Esophagus muscularis mucosa (tissue), 4 donors: ENCODE data around the gene PPL. TPM values are rescaled to one million over a fixed set of nuclear protein-coding genes. Genes with fewer than 3 reads are reported as not detected.

ENCODE experiments used
- DNase-seq: peaks from one replicate; pipeline ENCODE4 v3.0.0-alpha.2; 2017; ENCODE audit errors: extremely low spot score
- H3K27ac ChIP-seq, 4 donors: fragments of 200-600 bp; sonication (generic); replicated peaks in 1 of 4; 1 replicate in 3 of 4; 2 replicates in 1 of 4; pipeline ENCODE4 v1.5.1; 2016 to 2019; ENCODE audit warnings: mild to moderate bottlenecking in 1 of 4
- H3K27me3 ChIP-seq, 4 donors: fragments of 200-600 bp; sonication (generic); one replicate each; pipeline versions ENCODE4 v1.5.1 to v1.6.0; 2016 to 2019
- H3K36me3 ChIP-seq, 4 donors: fragments of 200-600 bp; sonication (generic); one replicate each; pipeline ENCODE4 v1.5.1; 2016 to 2019
- H3K4me1 ChIP-seq, 4 donors: fragments of 200-600 bp; sonication (generic); one replicate each; pipeline ENCODE4 v1.5.1; 2016 to 2019
- H3K4me3 ChIP-seq, 4 donors: fragments of 200-600 bp; sonication (generic); 1 replicate in 2 of 4; 2 replicates in 2 of 4; pipeline ENCODE4 v1.5.1; 2016 to 2019; ENCODE audit warnings: mild to moderate bottlenecking in 4 of 4, moderate library complexity in 1 of 4
- H3K9me3 ChIP-seq, 4 donors: fragments of 200-600 bp; sonication (generic); 1 replicate in 3 of 4; 2 replicates in 1 of 4; pipeline ENCODE4 v1.5.1; 2016 to 2019
- CTCF ChIP-seq, 3 experiments: fragments of 200-600 bp in 2 of 3; fragments of 450-650 bp in 1 of 3; sonication (generic) in 2 of 3; IDR thresholded peaks; one replicate each; pipeline ENCODE4 v1.5.1; 2017 to 2019; ENCODE audit warnings: antibody characterized with exemption in 3 of 3, mild to moderate bottlenecking in 2 of 3, moderate library complexity in 1 of 3
- EP300 ChIP-seq: sonication (generic); formaldehyde crosslinking; IDR thresholded peaks from one replicate; pipeline ENCODE4 v1.6.1; 2017; ENCODE audit warnings: antibody characterized with exemption
- POLR2A ChIP-seq: fragments of 450-650 bp; IDR thresholded peaks from one replicate; pipeline ENCODE4 v1.6.1; 2017; ENCODE audit warnings: antibody characterized with exemption, moderate library complexity, mild to moderate bottlenecking, low read depth
- POLR2AphosphoS5 ChIP-seq, 2 donors: sonication (generic); formaldehyde crosslinking; IDR thresholded peaks; one replicate each; pipeline ENCODE4 v1.6.1; 2017; ENCODE audit warnings: antibody characterized with exemption in 2 of 2
- WGBS: methylation state at CpG from one replicate; pipeline ENCODE4 v1.1.5; 2018; 5-methylcytosine and 5-hydroxymethylcytosine counted together
- intact Hi-C: fragments of 100-400 bp; cut with DNase I; formaldehyde crosslinking; loops from one replicate; pipeline ENCODE4 v1.15.1; 2023
- total RNA-seq, 4 donors: library from RNA; depleted of rRNA; stranded (reverse); fragments of >200 nt; gene quantifications; one replicate each; pipeline versions ENCODE4 v1.1.0 to v1.2.1, GENCODE V29; 2016

The PPL gene
- total RNA-seq, 4 donors from 2014 or later, result 36.3 to 78.4 (median 57.4) TPM

GRCh38 chr16:4890686-4891085 is 46.3 kb downstream of the PPL start:
- no peaks in the 10 kb centered on the region for H3K9me3 ChIP-seq
- H3K4me3 ChIP-seq, result no peak overlapping the region
- TF ChIP-seq CTCF (IDR thresholded peaks at IDR 0.05) (no peak), EP300 (no peak), POLR2A (no peak), POLR2AphosphoS5 (IDR thresholded peaks at IDR 0.05) (no peak)
- H3K4me1 ChIP-seq, result peaks cover 10 to 19% (median 14%) of the 10 kb centered on the region in 4 donors
- no peaks in the 10 kb centered on the region for H3K27me3 ChIP-seq
- H3K36me3 ChIP-seq, result peaks cover 26 to 94% (median 53%) of the 10 kb centered on the region in 4 donors
- WGBS, result 89% methylated on average over 13 of the region's 16 CpGs
- no peak for DNase-seq
- intact Hi-C loops, result no loop called here
- no peak overlapping the region for H3K27ac ChIP-seq

- no peak overlapping the region for H3K27ac ChIP-seq
- WGBS, result no CpG with 5 or more reads among the region's 11 CpGs
- peaks cover 32 to 94% (median 58%) of the 10 kb centered on the region in 4 donors for H3K36me3 ChIP-seq
- peaks cover 10 to 19% (median 14%) of the 10 kb centered on the region in 4 donors for H3K4me1 ChIP-seq
- intact Hi-C loops, result no loop called here
- H3K27me3 ChIP-seq, result no peaks in the 10 kb centered on the region
- no peak for DNase-seq
- no peak overlapping the region for H3K4me3 ChIP-seq
- no peaks in the 10 kb centered on the region for H3K9me3 ChIP-seq
- TF ChIP-seq POLR2A (no peak), EP300 (no peak), CTCF (IDR thresholded peaks at IDR 0.05) (no peak), POLR2AphosphoS5 (IDR thresholded peaks at IDR 0.05) (no peak)
These were observed 46.9 kb downstream of the PPL start for GRCh38 chr16:4890026-4890425.

GRCh38 chr16:4888428-4889135 is 48.4 kb downstream of the PPL start:
- DNase-seq, result no peak
- Histone ChIP-seq H3K4me1 (peaks cover 10 to 19% (median 14%) of the 10 kb centered on the region in 4 donors), H3K36me3 (peaks cover 47 to 94% (median 69%) of the 10 kb centered on the region in 4 donors), H3K27ac (no peak overlapping the region), H3K9me3 (no peaks in the 10 kb centered on the region), H3K4me3 (no peak overlapping the region), H3K27me3 (no peaks in the 10 kb centered on the region)
- no peak for TF ChIP-seq EP300
- no peak for TF ChIP-seq POLR2AphosphoS5 (IDR thresholded peaks at IDR 0.05)
- intact Hi-C loops, result no loop called here
- whole genome bisulfite sequencing, result 86% methylated on average over 9 of the region's 9 CpGs

GRCh38 chr16:4886151-4886550 is 50.8 kb downstream of the PPL start:
- intact Hi-C loops, result no loop called here
- Histone ChIP-seq H3K36me3 (peaks cover 68 to 96% (median 87%) of the 10 kb centered on the region in 4 donors), H3K4me3 (no peak overlapping the region), H3K9me3 (no peaks in the 10 kb centered on the region), H3K27ac (no peak overlapping the region), H3K27me3 (no peaks in the 10 kb centered on the region), H3K4me1 (peaks cover 11 to 17% (median 14%) of the 10 kb centered on the region in 4 donors)
- TF ChIP-seq CTCF (IDR thresholded peaks at IDR 0.05), result no peak
- no peak for TF ChIP-seq POLR2A
- no peak for TF ChIP-seq POLR2AphosphoS5 (IDR thresholded peaks at IDR 0.05)
- no peak for TF ChIP-seq EP300
- DNase-seq, result no peak
- WGBS, result 97% methylated on average over 5 of the region's 5 CpGs

- Histone ChIP-seq H3K27me3 (no peaks in the 10 kb centered on the region), H3K4me1 (peaks cover 11 to 17% (median 14%) of the 10 kb centered on the region in 4 donors), H3K27ac (no peak overlapping the region), H3K36me3 (peaks cover 77 to 96% (median 90%) of the 10 kb centered on the region in 4 donors), H3K9me3 (no peaks in the 10 kb centered on the region), H3K4me3 (no peak overlapping the region)
- intact Hi-C loops, result no loop called here
- TF ChIP-seq POLR2A (no peak), EP300 (no peak), CTCF (IDR thresholded peaks at IDR 0.05) (no peak), POLR2AphosphoS5 (IDR thresholded peaks at IDR 0.05) (no peak)
- WGBS, result 94% methylated on average over 44 of the region's 45 CpGs
- DNase-seq, result no peak
These were observed 51.7 kb downstream of the PPL start for GRCh38 chr16:4884972-4885874.
